Measurements from ENCODE around the gene CERK. TPM values are rescaled to one million over a fixed set of nuclear protein-coding genes. Genes with fewer than 3 reads are reported as not detected.

The CERK gene
- total RNA-seq, 2 experiments from 2014 or later = 38.1 to 41.3 TPM

DNA sequence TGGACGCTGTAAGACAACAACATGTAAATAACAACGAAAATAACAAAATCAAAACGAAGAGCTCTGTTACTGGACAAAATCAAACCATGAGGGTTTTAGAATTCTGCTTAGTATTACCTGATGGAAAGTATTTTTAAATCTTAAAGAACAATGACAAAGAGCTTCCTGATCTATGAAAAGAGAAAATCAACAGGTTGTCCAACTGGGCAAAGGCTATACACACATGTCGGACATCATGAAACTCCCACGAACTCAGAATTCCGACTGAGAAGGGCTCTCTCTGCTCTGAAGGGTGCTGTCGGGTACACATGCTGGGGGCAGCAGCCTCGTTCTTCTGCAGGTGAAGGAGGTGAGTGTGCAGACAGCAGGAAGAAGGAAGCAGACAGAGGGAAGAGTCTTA, 25.8 kb downstream of the CERK start:
- Mint-ChIP-seq H3K9me3 (no peaks in the 10 kb centered on the region), H3K27me3 (no peaks in the 10 kb centered on the region), H3K36me3 (peaks cover 34% of the 10 kb centered on the region), H3K27ac (peak overlapping the region; percentile 25), H3K4me3 (no peak overlapping the region), H3K4me1 (peaks cover 10% of the 10 kb centered on the region)
- DNase-seq = no peak

DNA sequence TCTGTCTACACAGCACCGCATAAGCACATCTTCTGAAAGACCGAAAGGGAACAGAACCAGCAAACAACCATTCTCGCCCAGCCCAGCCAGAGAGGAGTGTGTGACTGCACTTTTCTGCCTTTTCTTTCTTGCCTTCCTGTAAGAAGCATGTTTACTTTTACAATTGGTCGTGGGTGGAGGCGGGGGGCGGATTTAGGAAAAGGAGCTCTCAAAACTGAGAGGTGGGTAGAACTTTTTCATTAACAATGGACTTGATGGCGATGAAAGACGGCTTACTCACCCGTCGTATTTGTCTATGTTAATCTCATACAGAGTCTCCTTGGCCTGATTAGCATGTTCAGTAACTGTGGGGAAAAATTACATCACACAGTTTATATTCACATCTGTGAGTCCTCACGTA, 27.2 kb downstream of the CERK start:
- Mint-ChIP-seq H3K4me3 (no peak overlapping the region), H3K27ac (no peak overlapping the region), H3K9me3 (no peaks in the 10 kb centered on the region), H3K4me1 (peaks cover 10% of the 10 kb centered on the region), H3K36me3 (peaks cover 39% of the 10 kb centered on the region), H3K27me3 (no peaks in the 10 kb centered on the region)
- DNase-seq = no peak

DNA sequence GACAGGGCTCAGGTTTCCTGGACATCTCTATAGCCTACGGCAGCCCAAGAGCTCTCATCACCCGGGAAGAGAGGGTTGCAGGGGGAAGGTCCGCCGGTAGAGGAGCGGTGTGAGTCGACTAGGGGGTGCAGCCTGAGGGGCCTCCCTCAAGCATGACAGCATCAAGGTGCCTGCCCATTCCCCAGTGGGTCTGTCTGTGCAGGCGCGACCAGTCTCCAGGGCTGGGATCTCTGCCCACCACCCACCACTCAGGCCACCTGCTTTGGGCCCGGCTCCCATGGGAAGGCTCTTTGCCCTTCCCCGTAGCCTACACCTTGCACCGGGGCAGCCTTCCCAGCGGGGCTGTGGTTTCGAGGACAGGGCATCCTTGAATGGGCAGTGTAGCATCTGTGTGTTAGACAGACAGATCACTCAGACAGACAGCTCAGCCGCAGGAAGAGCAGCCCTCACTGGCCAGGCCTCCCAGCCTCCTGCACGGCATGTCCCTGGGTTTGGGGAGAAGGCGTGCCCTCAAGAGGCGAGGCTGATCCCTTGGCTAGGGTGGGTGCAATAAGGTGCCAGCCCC, 29.2 kb downstream of the CERK start:
- no peaks in the 10 kb centered on the region for H3K9me3 Mint-ChIP-seq
- H3K36me3 Mint-ChIP-seq = peaks cover 33% of the 10 kb centered on the region
- no peaks in the 10 kb centered on the region for H3K27me3 Mint-ChIP-seq
- DNase-seq = no peak
- no peak overlapping the region for H3K4me3 Mint-ChIP-seq
- H3K27ac Mint-ChIP-seq = no peak overlapping the region
- H3K4me1 Mint-ChIP-seq = peaks cover 7% of the 10 kb centered on the region

DNA sequence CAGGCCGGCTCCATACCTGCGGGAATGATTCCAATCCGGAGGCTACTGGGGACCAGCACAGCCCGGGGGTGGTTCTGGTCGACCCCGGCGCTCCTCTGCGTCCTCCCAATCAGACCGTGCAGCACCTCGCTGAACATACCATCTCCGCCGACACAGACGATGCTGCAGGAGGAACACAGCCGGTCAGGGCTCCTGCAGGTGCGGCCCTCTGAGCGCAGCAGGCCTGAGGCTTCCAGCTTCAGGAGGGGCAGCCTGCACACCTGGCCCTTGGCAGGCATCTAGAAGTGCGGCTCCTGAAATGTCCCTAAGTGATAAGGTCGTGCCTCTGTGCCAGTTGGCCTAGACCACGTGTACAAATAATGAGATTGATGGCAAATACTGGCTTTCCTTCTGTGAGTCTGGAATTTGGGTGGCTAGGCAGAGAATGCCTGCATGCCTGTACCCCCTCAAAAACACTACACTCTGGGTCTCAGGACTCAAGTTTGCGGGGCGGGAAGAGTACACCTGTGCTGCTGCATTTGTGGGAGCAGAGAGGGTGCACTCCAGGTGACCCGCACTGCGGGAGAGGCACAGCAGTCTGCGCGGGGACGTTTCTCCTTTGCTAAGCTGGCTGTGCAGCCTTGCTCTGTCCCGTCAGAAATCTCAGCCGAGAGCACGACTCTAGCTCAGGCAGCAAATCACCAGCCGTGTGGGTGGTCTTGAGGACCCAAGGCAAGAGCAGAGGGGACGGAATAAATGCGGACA, 30.1 kb downstream of the CERK start:
- peaks cover 33% of the 10 kb centered on the region for H3K36me3 Mint-ChIP-seq
- no peaks in the 10 kb centered on the region for H3K9me3 Mint-ChIP-seq
- peaks cover 6% of the 10 kb centered on the region for H3K4me1 Mint-ChIP-seq
- DNase-seq = no peak
- no peak overlapping the region for H3K27ac Mint-ChIP-seq
- H3K4me3 Mint-ChIP-seq = no peak overlapping the region
- no peaks in the 10 kb centered on the region for H3K27me3 Mint-ChIP-seq

DNA sequence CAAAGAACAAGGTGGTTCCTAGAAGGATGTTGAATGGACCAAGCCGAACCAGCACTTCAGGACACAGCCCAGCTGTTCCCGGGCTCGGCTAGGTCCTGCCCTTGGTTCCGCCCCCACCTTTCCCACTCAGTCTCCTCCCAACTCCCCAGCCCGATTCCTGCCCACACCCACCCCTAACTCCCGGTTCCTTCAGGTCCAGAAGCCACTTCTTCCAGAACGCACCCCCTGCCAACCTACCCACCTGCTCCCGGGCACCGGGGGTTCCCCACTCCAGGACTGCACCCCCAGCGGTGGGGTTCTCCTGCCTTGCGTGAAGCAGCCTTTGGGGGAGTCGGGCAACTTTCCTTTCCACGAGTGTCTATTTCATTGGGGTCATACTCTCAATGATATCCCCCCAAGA, 30.7 kb downstream of the CERK start:
- Mint-ChIP-seq H3K27ac (no peak overlapping the region), H3K4me1 (peaks cover 6% of the 10 kb centered on the region), H3K4me3 (no peak overlapping the region), H3K27me3 (no peaks in the 10 kb centered on the region), H3K9me3 (no peaks in the 10 kb centered on the region), H3K36me3 (peaks cover 31% of the 10 kb centered on the region)
- no peak for DNase-seq

DNA sequence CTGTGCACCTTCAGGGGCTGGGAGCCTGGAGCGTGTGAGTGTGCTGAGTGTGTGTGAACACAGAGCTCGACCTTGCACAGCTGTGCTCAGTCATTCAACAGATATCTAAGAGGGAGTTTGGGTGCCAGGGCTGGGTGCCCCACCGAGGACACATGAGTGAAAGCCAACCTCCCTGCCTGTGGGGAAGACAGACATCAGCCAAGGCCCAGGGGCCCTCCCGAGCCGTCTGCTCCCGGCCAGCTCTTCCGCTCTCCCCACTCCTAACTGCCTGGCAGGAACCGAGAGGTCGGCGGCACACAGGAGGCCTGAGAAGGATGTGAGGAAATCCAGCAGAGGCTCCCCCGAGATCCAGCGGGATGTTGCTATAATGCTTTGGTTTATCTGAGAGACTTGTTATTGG, 32.0 kb downstream of the CERK start:
- no peak for DNase-seq
- no peak overlapping the region for H3K4me3 Mint-ChIP-seq
- H3K9me3 Mint-ChIP-seq = no peaks in the 10 kb centered on the region
- H3K4me1 Mint-ChIP-seq = peaks cover 4% of the 10 kb centered on the region
- peaks cover 28% of the 10 kb centered on the region for H3K36me3 Mint-ChIP-seq
- no peak overlapping the region for H3K27ac Mint-ChIP-seq
- no peaks in the 10 kb centered on the region for H3K27me3 Mint-ChIP-seq

DNA sequence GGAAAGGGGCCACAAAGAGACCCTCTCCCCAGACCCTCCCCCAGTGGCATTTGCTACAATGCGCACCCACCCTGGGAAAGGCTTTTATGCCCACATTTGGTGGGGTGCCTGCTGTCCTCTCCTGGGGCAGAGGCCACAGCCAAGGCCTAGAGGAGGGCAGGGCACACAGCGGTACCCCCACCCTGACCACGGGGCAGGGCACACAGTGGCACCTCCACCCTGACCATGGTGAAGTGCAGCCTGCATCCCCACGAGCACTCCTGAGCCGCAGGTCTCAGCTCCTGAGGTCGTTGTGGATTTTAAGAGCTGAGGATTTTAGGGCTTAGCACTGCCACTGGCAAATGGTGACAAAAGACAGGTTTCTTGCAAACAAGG, 34.1 kb downstream of the CERK start:
- Mint-ChIP-seq H3K27ac (no peak overlapping the region), H3K9me3 (no peaks in the 10 kb centered on the region), H3K36me3 (peaks cover 30% of the 10 kb centered on the region), H3K4me3 (no peak overlapping the region), H3K4me1 (no peaks in the 10 kb centered on the region), H3K27me3 (no peaks in the 10 kb centered on the region)
- no peak for DNase-seq

DNA sequence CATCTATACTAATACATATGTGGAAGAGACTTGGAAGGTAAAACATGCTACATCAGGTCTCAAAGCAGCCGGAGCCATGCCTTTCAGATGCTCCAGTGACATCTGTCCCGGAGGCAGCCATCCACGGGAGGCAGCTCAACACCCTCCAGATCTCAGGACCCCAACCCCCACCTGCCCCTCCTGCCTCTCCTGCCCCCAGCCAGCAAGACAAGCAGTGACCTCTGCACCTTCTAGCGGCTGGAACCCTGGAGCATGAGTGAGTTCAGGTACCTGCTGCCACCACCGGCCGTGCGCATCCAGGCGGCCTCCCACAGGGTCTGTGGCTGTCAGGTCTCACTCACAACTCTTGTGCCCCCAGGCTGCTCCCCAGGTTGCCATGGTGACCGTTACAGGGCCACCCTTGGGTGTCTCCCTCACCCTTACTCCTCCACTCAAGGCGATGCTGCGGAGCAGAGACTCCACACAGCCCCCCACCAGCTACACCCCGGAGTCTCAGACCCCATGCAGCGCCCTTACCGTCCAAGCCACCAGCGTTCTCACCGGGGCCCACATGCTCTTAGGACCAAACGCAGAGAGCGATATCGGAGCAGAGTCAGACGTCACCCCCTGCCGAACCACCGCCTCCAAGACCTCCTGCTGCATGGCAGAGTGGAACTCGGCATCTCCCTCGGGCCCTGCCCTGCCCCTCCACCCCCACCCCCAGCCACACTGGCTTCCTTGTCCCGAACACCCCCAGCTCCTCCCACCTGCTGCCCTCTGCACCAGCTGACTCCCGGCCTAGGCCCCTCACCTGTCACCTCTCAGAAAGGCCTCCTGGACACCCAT, 34.7 kb downstream of the CERK start:
- H3K27ac Mint-ChIP-seq = peak overlapping the region; percentile 54
- DNase-seq = no peak
- H3K9me3 Mint-ChIP-seq = no peaks in the 10 kb centered on the region
- H3K4me1 Mint-ChIP-seq = no peaks in the 10 kb centered on the region
- H3K36me3 Mint-ChIP-seq = peaks cover 30% of the 10 kb centered on the region
- no peaks in the 10 kb centered on the region for H3K27me3 Mint-ChIP-seq
- H3K4me3 Mint-ChIP-seq = no peak overlapping the region

DNA sequence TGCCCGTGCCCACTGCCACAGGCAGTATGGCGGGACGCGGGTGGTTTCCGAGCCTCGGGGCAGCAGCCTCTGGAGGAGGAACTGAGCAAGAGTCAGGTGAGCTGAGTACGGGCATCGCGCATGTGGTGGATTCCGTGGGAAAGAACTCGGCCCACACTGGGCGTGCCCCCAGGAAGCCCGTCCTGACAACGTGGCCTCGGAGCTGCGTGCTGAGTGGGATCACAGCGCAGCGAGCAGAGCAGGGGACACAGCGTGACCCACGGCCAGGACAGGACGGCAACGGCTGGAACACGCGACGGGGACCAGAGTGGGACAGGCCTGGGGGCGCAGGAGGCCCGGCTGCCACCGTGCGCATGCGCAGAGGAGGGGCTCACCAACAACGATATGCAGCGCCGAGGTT, 36.8 kb downstream of the CERK start:
- peaks cover 15% of the 10 kb centered on the region for H3K36me3 Mint-ChIP-seq
- DNase-seq = no peak
- H3K27ac Mint-ChIP-seq = no peak overlapping the region
- no peaks in the 10 kb centered on the region for H3K9me3 Mint-ChIP-seq
- no peak overlapping the region for H3K4me3 Mint-ChIP-seq
- H3K27me3 Mint-ChIP-seq = no peaks in the 10 kb centered on the region
- H3K4me1 Mint-ChIP-seq = no peaks in the 10 kb centered on the region

DNA sequence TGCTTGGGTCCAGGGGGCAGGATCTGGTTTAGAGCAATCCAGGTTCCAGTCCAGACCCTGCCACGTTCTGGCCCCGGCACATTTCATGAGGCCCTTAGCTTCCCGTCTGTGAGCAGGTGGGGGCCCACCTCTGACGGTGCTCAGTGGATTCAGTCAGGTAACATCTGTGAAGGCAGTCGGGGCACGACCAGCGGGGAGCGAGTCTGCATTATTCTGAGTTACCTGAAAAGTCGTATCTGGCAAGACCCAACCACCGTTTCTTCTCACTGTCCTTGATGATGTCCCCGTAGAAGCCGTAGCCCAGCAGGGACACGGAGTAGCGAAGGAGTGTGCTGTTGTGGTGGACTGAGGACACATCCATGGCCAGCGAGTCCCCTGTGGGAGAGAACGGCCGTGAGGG, 39.0 kb downstream of the CERK start:
- no peak overlapping the region for H3K27ac Mint-ChIP-seq
- no peaks in the 10 kb centered on the region for H3K9me3 Mint-ChIP-seq
- peaks cover 15% of the 10 kb centered on the region for H3K36me3 Mint-ChIP-seq
- H3K4me1 Mint-ChIP-seq = no peaks in the 10 kb centered on the region
- no peaks in the 10 kb centered on the region for H3K27me3 Mint-ChIP-seq
- no peak overlapping the region for H3K4me3 Mint-ChIP-seq
- DNase-seq = no peak

DNA sequence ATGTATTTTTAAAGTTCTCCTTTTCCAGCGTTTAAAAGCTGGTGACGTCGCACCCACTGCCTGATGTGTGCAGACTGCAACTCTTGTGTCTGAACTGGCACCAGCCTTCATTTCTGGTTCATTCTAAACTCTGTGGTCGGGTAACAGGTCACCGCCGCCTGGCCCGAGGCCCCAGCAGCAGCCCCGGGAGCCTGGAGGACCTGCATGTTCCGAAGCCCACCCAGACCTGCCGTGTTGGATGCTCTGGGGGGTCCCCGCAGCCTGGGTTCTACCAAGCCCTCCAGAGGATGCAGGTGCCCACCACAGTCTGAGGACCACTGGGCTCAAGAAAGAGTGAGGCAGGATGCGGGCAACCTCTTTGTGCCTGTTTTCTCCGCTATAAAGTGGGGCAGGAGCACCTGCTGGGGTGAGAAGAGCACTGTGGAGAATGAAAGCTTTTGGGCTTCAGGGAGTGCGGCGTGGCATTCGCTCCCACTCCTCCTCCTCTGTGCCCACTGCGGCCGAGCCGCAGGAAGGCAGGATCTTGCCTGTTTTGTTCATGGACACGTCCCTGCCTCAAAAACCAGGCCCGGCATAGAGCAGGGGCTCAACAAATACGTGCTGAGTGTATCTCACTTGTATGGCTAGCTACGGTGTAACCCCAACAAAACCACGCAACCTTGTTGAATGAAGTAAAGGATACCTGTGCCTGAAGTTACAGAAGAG, 40.1 kb downstream of the CERK start:
- Mint-ChIP-seq H3K4me1 (no peaks in the 10 kb centered on the region), H3K36me3 (peaks cover 11% of the 10 kb centered on the region), H3K9me3 (no peaks in the 10 kb centered on the region), H3K27ac (no peak overlapping the region), H3K27me3 (no peaks in the 10 kb centered on the region), H3K4me3 (no peak overlapping the region)
- no peak for DNase-seq

DNA sequence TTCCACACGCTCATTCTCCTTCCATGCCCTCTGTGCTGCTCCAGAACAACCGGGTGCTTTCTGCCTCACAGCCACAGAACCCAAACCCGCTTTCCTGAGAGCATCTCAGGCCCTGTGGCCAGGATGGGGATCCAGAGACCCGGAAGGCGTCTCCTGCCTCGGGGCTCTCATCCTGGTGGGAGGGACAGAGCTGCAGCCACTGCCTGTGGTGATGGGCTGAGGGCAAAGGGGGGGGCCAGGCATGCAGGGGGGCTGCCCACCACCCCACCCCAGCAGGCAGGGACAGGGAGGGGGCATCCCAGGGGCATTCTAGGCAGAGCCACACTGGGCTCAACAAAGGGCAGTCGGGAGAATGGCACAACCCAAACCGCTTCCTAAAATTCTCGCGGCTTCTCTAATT, 41.4 kb downstream of the CERK start:
- Mint-ChIP-seq H3K36me3 (peaks cover 14% of the 10 kb centered on the region), H3K4me1 (no peaks in the 10 kb centered on the region), H3K4me3 (no peak overlapping the region), H3K27ac (no peak overlapping the region), H3K9me3 (no peaks in the 10 kb centered on the region), H3K27me3 (no peaks in the 10 kb centered on the region)
- DNase-seq = no peak

DNA sequence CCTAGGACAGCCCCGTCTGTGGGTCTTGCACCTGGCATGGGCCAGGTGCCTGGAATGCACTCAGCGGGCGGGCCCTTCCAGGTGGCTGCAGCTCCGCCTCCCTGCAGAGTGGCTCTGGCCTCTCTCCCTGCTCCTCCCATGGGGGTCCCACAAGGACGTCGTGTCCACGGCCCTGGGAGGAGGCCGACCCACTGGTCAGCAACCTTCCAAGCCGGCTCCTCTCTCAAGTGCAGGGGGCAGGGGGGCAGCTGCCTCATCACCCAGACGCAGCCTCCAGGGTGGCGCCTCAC, 41.9 kb downstream of the CERK start:
- Mint-ChIP-seq H3K4me1 (no peaks in the 10 kb centered on the region), H3K36me3 (peaks cover 19% of the 10 kb centered on the region), H3K4me3 (no peak overlapping the region), H3K27me3 (no peaks in the 10 kb centered on the region), H3K9me3 (no peaks in the 10 kb centered on the region), H3K27ac (no peak overlapping the region)
- no peak for DNase-seq

DNA sequence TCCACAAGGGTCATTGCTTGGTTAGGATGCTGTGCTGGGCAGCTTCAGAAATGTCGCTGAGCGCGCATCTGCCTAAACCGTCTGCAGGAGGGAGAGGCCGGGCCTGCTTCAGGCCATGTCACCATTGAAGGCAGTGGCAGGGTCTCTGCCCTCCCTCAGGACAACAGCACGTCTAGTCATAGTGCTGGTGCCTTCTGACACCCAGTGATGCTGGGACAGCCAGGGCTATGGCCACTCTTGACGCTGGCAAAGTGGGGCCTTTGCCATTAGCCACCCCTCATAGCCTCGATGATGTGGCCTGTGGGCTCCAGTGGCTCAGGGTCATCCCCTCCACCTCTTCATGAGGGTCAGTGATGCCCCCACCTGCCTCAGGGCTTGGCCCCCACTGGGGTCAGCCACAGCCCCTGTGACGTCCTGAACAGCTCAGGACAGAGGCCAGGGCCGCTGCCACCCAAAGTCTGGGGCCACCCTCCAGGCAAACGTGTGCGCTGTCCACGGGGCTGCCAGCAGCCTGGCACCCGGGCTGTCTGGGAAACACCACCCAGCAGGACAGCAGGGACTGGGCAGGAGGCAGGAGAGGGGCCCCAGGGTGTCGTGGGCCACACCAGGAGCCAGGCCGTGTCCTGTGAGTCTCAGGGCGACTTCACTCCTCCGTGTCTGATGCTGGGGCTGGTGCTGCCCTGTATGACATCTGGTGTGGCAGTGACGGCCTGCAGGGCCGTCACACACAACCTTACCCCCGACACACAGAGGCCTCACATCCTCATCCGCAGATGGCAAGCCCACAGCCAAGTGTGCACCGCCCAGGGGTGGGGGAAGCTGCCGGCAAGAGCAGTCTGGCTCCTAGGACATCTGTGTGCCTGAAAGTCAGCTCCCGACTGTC, 42.5 kb downstream of the CERK start:
- Mint-ChIP-seq H3K4me1 (no peaks in the 10 kb centered on the region), H3K27ac (no peak overlapping the region), H3K9me3 (no peaks in the 10 kb centered on the region), H3K4me3 (no peak overlapping the region), H3K27me3 (no peaks in the 10 kb centered on the region), H3K36me3 (peaks cover 23% of the 10 kb centered on the region)
- no peak for DNase-seq

Measured in activated naive CD8-positive, alpha-beta T cell treated with anti-CD3 and anti-CD28 coated beads for 36 hours (primary cell).